Measurements from ENCODE around the gene BCL2L12.
"Not testable (repeated sequence)": the region's sequence is repeated elsewhere in the genome, so short reads cannot be mapped to it uniquely, and the experiment has no call there.

The BCL2L12 gene

GRCh38 chr19:49665351-49666119 lies at the start of gene BCL2L12, which contains the start of gene IRF3:
BCL2L12 (plus strand) TSS chr19:49665933; CDS start chr19:49666693, 760 bp downstream.
IRF3 (minus strand) TSS chr19:49665857; CDS start chr19:49664838, 1,019 bp downstream.
- DNase-seq = peak; percentile 99

- no peak for DNase-seq
Measured at GRCh38 chr19:49616532-49616931, 49.2 kb upstream of the BCL2L12 start.

- no peak for DNase-seq
Measured at GRCh38 chr19:49616945-49617344, 48.8 kb upstream of the BCL2L12 start.

DNA sequence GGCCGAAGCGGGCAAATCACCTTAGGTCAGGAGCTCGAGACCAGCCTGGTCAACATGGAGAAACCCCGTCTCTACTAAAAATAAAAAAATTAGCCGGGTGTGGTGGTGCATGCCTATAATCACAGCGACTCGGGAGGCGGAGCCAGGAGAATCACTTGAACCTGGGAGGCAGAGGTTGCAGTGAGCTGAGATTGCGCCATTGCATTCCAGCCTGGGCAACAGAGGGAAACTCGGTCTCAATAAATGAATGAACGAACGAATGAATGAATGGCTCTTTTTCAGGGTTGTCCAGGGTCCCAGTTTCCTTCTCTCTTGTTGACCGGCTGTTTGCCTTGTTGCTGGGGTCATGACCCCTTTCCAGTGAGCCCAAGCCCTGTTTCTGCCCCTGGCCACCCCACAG lies 47.9 kb upstream of the BCL2L12 start:
- DNase-seq = not testable (repeated sequence)

DNA sequence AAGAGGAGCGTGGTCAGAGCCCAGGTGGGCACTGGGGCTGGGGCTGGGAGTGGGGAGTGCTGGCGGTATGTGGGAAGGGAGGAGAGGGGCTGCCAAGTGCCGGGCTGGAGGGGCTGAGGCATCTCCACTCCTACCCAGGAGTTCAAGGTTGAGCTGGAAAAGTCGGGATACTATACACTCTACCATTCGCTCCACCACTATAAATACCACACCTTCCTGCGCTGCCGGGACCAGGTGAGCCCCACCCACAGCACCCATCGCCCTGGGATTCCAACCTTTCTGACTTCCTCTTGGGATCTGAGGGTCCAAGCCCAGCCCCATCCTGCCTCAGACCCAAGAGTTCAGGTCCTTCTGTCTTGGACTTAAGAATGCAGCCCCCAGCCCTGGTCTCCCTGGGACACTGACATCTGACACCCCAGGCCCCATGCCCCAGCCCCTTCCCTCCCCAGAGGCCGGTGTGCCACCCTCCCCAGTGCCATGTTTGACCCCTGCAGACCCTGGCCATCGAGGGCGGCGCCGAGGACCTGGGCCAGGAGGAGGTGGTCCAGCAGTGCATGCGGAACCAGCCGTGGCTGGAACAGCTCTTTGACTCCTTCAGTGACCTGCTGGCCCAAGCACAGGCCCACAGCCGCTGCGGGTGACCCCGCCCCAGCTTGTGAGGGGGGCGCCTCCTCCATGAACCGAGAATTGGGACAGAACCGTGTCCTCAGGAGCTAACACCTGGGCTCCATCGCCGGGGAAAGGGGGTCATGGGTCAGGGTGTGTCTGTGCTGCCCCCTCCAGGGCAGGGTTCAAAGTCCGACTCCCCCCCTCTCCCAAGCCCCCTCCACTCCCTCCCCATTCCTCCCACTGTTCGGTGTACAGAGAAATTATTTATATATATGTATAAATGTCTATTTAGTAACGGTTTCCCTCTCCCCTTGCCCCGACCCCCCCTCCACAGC lies 40.5 kb upstream of the BCL2L12 start:
- DNase-seq = no peak

DNA sequence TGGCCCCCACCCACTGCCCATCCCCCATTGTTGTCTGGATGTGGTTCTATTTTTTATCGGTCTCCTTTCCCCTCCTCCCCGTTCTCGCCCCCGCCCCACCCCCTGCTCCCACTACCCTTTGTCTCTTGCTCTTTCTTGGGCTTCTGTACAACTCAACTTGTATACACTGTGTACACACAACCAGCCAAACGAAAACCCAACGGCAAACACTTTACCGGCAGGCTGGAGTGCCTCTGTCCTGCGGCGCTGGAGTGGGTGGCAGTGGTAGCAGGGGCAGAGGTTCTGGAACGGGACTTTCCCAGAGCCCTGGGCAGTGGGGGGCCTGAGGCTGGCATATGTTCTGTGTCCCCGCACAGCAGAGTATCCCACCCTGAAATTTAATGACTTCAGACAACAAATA lies 39.5 kb upstream of the BCL2L12 start:
- DNase-seq = no peak

GRCh38 chr19:49629659-49630058 lies 36.1 kb upstream of the BCL2L12 start:
- DNase-seq = no peak

GRCh38 chr19:49631014-49631588 lies 34.6 kb upstream of the BCL2L12 start:
- no peak for DNase-seq

DNA sequence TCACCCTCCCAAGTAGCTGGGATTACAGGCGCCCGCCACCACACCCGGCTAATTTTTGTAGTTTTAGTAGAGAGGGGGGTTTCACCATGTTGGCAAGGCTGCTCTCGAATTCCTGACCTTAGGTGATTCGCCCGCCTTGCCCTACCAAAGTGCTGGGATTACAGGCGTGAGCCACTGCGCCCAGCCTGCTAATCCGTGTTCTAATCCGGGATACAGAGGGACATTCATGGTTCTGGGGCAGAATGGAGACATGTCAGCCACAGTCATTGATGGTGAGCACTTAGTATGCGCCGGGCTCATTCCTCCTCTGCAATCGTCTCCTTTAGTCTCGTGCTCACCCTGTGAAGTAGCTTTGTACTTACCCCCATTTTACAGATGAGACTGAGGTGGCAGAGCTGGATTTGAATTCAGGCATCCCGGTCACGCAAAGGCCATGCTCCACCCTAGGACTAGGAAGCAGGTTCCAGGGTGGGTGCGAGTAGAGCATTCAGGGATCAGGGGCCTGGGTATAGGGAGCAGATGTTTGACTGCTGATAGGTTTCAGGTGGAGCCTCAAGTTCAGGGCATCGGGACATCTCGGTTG lies 34.0 kb upstream of the BCL2L12 start:
- no peak for DNase-seq

- DNase-seq = no peak
Measured at GRCh38 chr19:49632576-49632975, 33.2 kb upstream of the BCL2L12 start.

DNA sequence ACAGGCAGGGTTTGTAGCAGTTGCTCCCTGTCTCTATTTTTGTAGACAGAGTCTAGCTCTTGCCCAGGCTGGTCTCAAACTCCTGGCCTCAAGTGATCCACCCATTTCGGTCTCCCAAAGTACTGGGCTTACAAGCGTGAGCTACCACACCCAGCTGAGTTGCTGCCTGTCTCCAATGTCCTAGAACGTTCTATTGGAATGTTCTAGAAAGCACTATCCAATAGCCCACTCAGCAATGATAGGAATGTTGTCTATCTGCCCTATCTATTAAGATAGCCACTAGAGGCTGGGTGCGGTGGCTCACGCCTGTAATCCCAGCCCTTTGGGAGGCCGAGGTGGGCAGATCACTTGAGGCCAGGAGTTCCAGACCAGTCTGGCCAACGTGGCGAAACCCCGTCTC lies 32.5 kb upstream of the BCL2L12 start:
- not testable (repeated sequence) for DNase-seq

GRCh38 chr19:49635530-49636232 lies 30.1 kb upstream of the BCL2L12 start:
- DNase-seq = no peak

- no peak for DNase-seq
Measured at GRCh38 chr19:49636233-49636932, 29.4 kb upstream of the BCL2L12 start.

DNA sequence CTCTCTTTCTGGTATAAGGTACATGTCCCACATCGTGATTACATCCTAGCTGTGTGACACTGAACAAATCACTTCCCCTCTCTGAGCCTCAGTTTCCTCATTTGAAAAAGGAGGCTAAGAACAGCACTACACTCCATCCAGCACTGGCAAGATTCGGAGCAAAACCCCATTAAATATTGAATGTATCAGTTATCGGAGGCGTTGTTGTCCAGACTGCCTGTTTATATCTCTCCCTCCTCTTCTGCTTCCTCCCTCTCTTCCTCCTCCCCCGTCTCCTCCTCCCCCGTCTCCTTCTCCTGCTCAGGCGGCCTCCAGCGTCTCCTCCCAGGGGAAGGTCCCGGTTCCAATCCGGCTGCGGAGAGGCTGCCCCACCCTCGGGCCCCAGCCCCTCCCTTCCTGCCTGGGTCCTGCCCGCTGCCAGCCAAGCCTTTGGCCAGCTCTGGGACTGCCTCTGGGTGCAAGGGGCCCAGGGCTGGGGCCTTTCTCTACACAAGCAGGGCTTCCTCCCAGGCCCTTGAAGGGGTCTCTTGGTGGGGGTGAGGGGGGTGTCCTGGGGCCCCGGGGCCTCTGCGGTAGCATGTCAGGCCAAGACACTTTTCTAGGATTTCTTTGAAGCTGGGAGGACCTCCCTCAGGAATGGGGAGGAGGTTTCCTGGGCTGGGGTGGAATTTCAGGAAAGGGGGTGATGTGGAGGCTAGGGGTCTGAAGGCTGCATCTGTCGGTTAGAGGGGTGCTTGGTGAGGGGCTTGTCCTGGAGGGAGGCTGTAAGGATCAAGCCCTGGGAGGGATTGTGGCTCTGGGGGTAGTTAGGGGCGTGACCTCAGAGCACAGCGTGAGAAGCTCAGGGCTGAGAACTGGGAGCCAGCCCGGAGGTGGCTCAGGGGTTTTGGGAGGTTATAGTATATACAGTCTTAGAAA lies 27.7 kb upstream of the BCL2L12 start:
- no peak for DNase-seq

DNA sequence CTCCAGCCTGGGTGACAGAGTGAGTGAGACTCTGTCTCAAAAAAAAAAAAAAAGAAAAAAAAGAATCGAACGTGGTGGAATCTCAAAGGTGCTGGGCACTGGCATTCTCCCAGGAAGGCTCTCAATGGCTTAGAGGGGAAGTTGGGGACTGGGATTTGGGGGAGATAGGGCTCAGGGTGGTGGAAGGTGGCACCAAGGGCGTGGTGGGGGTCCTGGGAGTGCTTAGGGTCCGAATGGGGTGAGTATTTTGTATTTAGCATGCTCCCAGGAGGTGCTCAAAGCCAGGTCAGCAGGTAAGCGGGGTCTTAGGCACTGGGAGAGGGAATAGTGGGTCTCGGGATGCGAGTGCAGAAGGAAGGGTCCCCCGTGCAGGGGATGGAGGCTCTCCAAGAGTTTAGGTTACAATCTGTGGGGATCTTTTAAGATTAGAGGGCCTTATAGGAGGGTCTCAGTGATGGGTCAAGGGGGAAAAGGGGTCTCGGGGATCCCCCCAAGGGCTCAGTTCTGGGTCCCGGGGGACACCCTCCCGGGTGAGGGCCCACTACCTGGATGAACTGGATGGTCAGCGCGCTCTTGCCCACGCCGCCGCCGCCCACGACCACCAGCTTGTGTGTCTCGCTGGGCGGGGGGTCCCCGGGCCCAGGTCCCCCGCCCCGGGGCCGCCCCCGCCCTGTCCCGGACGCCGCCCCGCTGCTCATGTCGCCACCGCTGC lies 26.2 kb upstream of the BCL2L12 start:
- DNase-seq = no peak

DNA sequence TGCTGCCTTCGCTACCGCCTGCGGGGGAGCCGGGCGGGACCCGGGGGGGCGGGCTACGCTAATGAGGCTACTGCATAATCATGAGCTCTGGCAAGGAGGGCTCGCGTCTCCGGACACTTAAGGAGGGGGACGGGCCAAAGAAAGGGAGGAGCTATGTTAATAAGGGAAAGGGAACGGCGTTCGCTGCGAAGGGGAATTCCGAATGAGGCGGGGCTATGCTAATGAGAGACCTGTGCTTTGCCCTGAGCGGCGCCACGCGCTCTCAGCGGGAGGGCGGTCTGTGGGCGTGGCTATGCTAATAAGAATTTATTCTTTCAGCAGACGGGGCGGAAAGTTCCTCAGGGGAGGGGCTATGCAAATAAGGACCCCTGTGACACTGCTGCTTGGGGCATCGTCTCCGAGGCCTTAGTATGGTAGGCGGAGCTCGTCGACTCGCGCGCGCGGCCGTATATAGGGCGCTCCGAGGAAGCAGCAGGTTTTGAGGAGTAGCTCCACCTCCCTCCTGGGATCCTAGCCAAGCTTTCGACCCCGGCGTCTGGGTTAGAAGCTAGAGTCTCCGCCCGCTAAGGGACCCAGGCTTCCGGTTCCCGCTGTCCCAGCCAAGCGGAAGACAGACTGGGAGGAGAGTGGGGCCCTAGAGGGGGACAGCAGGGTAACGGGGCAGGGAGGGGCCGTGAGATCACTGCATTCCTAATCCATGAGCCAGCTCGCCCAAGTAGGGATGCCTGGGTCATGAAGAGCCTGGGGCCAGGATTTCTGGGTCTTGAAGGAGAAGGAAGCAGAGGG lies 25.4 kb upstream of the BCL2L12 start, which contains the start of gene RRAS:
TSS of gene RRAS (minus strand) at position 31 of the 786 bp plus-strand sequence. CDS start 45 bp downstream, outside the sequence.
- peak; percentile 99 for DNase-seq

DNA sequence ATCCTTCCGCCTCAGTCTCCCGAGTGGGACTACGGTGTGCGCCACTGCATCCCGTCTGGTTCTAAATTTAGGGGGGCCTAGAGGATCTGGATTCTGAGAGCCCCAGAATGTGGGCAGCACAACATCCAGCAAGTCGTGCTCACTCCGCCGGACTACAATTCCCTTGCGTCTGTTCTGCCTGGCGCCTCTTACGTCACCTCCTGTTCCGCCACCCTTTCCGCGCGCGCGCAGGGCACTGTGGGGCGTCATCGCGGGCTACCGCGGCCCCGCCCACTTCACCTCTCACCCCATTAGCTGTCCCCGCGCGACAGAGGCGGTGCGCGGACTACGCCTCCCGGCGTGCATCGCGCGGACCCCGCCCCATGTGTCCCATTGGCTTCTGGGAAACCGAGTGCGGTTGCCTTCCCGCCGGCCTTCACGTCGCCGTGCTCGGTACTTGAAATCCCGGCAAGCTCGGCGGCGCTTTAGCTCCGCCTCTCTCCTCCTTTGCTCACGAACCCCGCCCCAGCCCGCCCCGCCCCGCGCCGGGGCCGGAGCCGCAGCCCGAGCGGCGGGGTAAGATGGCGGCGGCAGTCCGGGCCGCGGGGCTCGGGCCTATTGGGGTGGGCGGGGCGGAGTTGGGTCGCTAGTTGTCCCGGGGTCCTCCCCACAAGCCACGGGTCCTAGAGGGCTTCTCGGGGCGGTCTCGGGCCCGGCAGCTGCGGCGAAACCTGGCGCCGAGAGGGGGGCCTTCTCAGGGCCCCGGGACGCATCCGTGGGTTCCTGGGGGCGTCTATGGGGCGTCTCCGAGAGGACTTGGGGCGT lies 23.8 kb upstream of the BCL2L12 start, which contains the start of gene SCAF1:
TSS of gene SCAF1 (plus strand) at position 522 of the 804 bp plus-strand sequence. CDS start 2,818 bp downstream, outside the sequence.
- peak; percentile 100 for DNase-seq
